HEK293 (cell line): ENCODE data around the gene CAB39L.

ENCODE experiments used
- CTCF ChIA-PET: fragments of 350-600 bp; formaldehyde crosslinking; extraction: SDS; loops from one replicate; lab custom pipeline; 2021; ENCODE audit warnings: antibody characterized with exemption; lab: Yijun Ruan, JAX
- POLR2A ChIA-PET: fragments of 300-600 bp; formaldehyde crosslinking; extraction: SDS; loops from one replicate; lab custom pipeline; 2020; ENCODE audit warnings: antibody characterized with exemption, inconsistent platforms; lab: Yijun Ruan, JAX
- H3K27ac ChIP-seq: fragments of 200-500 bp; sonication (Bioruptor generic); 2 replicates; pipeline ENCODE4 v1.5.1; 2014; ENCODE audit warnings: low read depth, low read length, control low read depth, inconsistent platforms; ENCODE audit errors: extremely low read depth
- H3K36me3 ChIP-seq, 2 experiments: fragments of 200-500 bp in 1 of 2; sonication (Bioruptor generic) in 1 of 2; 1 replicate in 1 of 2; 2 replicates in 1 of 2; pipeline ENCODE4 v1.5.1; 2014 to 2017; ENCODE audit warnings: inconsistent platforms in 2 of 2, low read length in 2 of 2; ENCODE audit not compliant: control insufficient read depth in 2 of 2, insufficient read depth in 1 of 2
- H3K4me1 ChIP-seq: fragments of 200-500 bp; sonication (Bioruptor generic); 2 replicates; pipeline ENCODE4 v1.5.1; 2014; ENCODE audit warnings: mild to moderate bottlenecking, low read length, inconsistent platforms; ENCODE audit not compliant: control insufficient read depth, insufficient read depth
- H3K4me3 ChIP-seq: 2 replicates; pipeline ENCODE4 v1.5.1; 2011; ENCODE audit warnings: low read depth, mild to moderate bottlenecking, control low read depth, low read length, moderate library complexity
- H3K9me3 ChIP-seq: fragments of 200-500 bp; sonication (Bioruptor generic); 2 replicates; pipeline ENCODE4 v1.5.1; 2014; ENCODE audit warnings: low read depth, low read length, inconsistent platforms; ENCODE audit not compliant: control insufficient read depth, insufficient read depth
- KLF10 ChIP-seq: fragments of 450-650 bp; IDR thresholded peaks from 2 replicates; pipeline ENCODE4 v1.5.1; 2018; ENCODE audit warnings: missing biosample characterization, mild to moderate bottlenecking, missing genetic modification characterization
- KLF9 ChIP-seq: fragments of 450-650 bp; formaldehyde crosslinking; IDR thresholded peaks from 2 replicates; pipeline ENCODE4 v1.5.1; 2016; ENCODE audit warnings: missing biosample characterization, missing genetic modification characterization, low read depth
- MZF1 ChIP-seq: fragments of 450-650 bp; formaldehyde crosslinking; IDR thresholded peaks from 2 replicates; pipeline ENCODE4 v1.5.1; 2017; ENCODE audit warnings: missing biosample characterization, missing genetic modification characterization, borderline replicate concordance
- OVOL3 ChIP-seq: fragments of 450-650 bp; formaldehyde crosslinking; IDR thresholded peaks from 2 replicates; pipeline ENCODE4 v1.5.1; 2016; ENCODE audit warnings: missing biosample characterization, missing genetic modification characterization
- PRDM1 ChIP-seq: fragments of 450-650 bp; formaldehyde crosslinking; IDR thresholded peaks from 2 replicates; pipeline ENCODE4; 2016; ENCODE audit warnings: missing biosample characterization, missing genetic modification characterization
- REST ChIP-seq: fragments of 450-650 bp; formaldehyde crosslinking; IDR thresholded peaks from 2 replicates; pipeline ENCODE4 v1.5.1; 2016; ENCODE audit warnings: missing biosample characterization, missing genetic modification characterization
- SCRT2 ChIP-seq: fragments of 450-650 bp; formaldehyde crosslinking; IDR thresholded peaks from 2 replicates; pipeline ENCODE4 v1.5.1; 2016; ENCODE audit warnings: missing biosample characterization, missing genetic modification characterization
- SP2 ChIP-seq: fragments of 450-650 bp; formaldehyde crosslinking; IDR thresholded peaks from 2 replicates; pipeline ENCODE4 v1.5.1; 2016; ENCODE audit warnings: missing biosample characterization, missing genetic modification characterization
- TCF7L2 ChIP-seq: IDR thresholded peaks from 2 replicates; pipeline ENCODE4 v1.6.1; 2011; ENCODE audit warnings: low read depth, mild to moderate bottlenecking, inconsistent platforms, low read length, moderate library complexity, borderline replicate concordance
- WT1 ChIP-seq: fragments of 450-650 bp; formaldehyde crosslinking; IDR thresholded peaks from 2 replicates; pipeline ENCODE4 v1.5.1; 2016; ENCODE audit warnings: missing biosample characterization, missing genetic modification characterization
- ZBTB6 ChIP-seq: fragments of 450-650 bp; formaldehyde crosslinking; IDR thresholded peaks from 2 replicates; pipeline ENCODE4 v1.5.1; 2017; ENCODE audit warnings: missing biosample characterization, missing genetic modification characterization
- ZFP37 ChIP-seq: fragments of 450-650 bp; formaldehyde crosslinking; IDR thresholded peaks from 2 replicates; pipeline ENCODE4 v1.5.1; 2016; ENCODE audit warnings: missing biosample characterization, missing genetic modification characterization
- ZFP41 ChIP-seq: fragments of 450-650 bp; formaldehyde crosslinking; IDR thresholded peaks from 2 replicates; pipeline ENCODE4 v1.5.1; 2016; ENCODE audit warnings: missing biosample characterization, missing genetic modification characterization, borderline replicate concordance
- ZNF121 ChIP-seq: fragments of 450-650 bp; formaldehyde crosslinking; IDR thresholded peaks from 2 replicates; pipeline ENCODE4 v1.5.1; 2016; ENCODE audit warnings: missing biosample characterization, missing genetic modification characterization
- ZNF211 ChIP-seq: fragments of 450-650 bp; formaldehyde crosslinking; IDR thresholded peaks from 2 replicates; pipeline ENCODE4 v1.5.1; 2016; ENCODE audit warnings: low read depth, missing biosample characterization, missing genetic modification characterization
- ZNF366 ChIP-seq: fragments of 450-650 bp; formaldehyde crosslinking; conservative IDR thresholded peaks from 2 replicates; pipeline ENCODE4 v1.5.1; 2016; ENCODE audit warnings: missing biosample characterization, missing genetic modification characterization
- ZNF404 ChIP-seq: fragments of 450-650 bp; formaldehyde crosslinking; IDR thresholded peaks from 2 replicates; pipeline ENCODE4 v1.5.1; 2017; ENCODE audit warnings: missing biosample characterization, missing genetic modification characterization
- ZNF416 ChIP-seq: fragments of 450-650 bp; formaldehyde crosslinking; IDR thresholded peaks from 2 replicates; pipeline ENCODE4 v1.5.1; 2016; ENCODE audit warnings: missing biosample characterization, missing genetic modification characterization
- ZNF423 ChIP-seq: fragments of 450-650 bp; formaldehyde crosslinking; IDR thresholded peaks from 2 replicates; pipeline ENCODE4 v1.5.1; 2016; ENCODE audit warnings: missing biosample characterization, missing genetic modification characterization
- ZNF433 ChIP-seq: fragments of 450-650 bp; formaldehyde crosslinking; IDR thresholded peaks from 2 replicates; pipeline ENCODE4 v1.5.1; 2016; ENCODE audit warnings: missing biosample characterization, missing genetic modification characterization, low read depth
- ZNF473 ChIP-seq: fragments of 450-650 bp; formaldehyde crosslinking; IDR thresholded peaks from 2 replicates; pipeline ENCODE4 v1.5.1; 2017; ENCODE audit warnings: missing biosample characterization, missing genetic modification characterization
- ZNF510 ChIP-seq: fragments of 450-650 bp; formaldehyde crosslinking; IDR thresholded peaks from 2 replicates; pipeline ENCODE4 v1.5.1; 2018; ENCODE audit warnings: mild to moderate bottlenecking, missing genetic modification characterization, missing biosample characterization; ENCODE audit not compliant: insufficient replicate concordance
- ZNF530 ChIP-seq: fragments of 450-650 bp; formaldehyde crosslinking; IDR thresholded peaks from 2 replicates; pipeline ENCODE4 v1.5.1; 2016; ENCODE audit warnings: low read depth, missing biosample characterization, missing genetic modification characterization
- ZNF571 ChIP-seq: fragments of 450-650 bp; formaldehyde crosslinking; IDR thresholded peaks from 2 replicates; pipeline ENCODE4 v1.5.0; 2017; ENCODE audit warnings: missing biosample characterization, missing genetic modification characterization
- ZNF621 ChIP-seq: fragments of 450-650 bp; formaldehyde crosslinking; IDR thresholded peaks from 2 replicates; pipeline ENCODE4 v1.5.1; 2017; ENCODE audit warnings: missing biosample characterization, missing genetic modification characterization
- ZNF626 ChIP-seq: fragments of 450-650 bp; sonication (Bioruptor Pico); formaldehyde crosslinking; IDR thresholded peaks from 2 replicates; pipeline ENCODE4 v1.5.1; 2018; ENCODE audit warnings: missing biosample characterization, missing genetic modification characterization, inconsistent platforms
- ZNF664 ChIP-seq: fragments of 450-650 bp; formaldehyde crosslinking; IDR thresholded peaks from 2 replicates; pipeline ENCODE4 v1.5.1; 2016; ENCODE audit warnings: missing biosample characterization, missing genetic modification characterization
- ZNF76 ChIP-seq: fragments of 450-650 bp; formaldehyde crosslinking; IDR thresholded peaks from 2 replicates; pipeline ENCODE4; 2016; ENCODE audit warnings: low read depth, missing biosample characterization, missing genetic modification characterization, borderline replicate concordance
- ZNF776 ChIP-seq: fragments of 450-650 bp; formaldehyde crosslinking; IDR thresholded peaks from 2 replicates; pipeline ENCODE4 v1.5.0; 2017; ENCODE audit warnings: missing biosample characterization, missing genetic modification characterization, borderline replicate concordance
- TF ChIP-seq, protein P1 (sequence below): fragments of 450-650 bp; IDR thresholded peaks from 2 replicates; pipeline ENCODE4 v1.5.1; 2018; ENCODE audit warnings: missing biosample characterization, missing genetic modification characterization
- TF ChIP-seq, protein P2 (sequence below): fragments of 450-650 bp; formaldehyde crosslinking; IDR thresholded peaks from 2 replicates; pipeline ENCODE4 v1.5.1; 2016; ENCODE audit warnings: missing biosample characterization, missing genetic modification characterization

Gene CAB39L

GRCh38 chr13:49410477-49410876 is 33.4 kb downstream of the CAB39L start:
- TF ChIP-seq, protein P1, sequence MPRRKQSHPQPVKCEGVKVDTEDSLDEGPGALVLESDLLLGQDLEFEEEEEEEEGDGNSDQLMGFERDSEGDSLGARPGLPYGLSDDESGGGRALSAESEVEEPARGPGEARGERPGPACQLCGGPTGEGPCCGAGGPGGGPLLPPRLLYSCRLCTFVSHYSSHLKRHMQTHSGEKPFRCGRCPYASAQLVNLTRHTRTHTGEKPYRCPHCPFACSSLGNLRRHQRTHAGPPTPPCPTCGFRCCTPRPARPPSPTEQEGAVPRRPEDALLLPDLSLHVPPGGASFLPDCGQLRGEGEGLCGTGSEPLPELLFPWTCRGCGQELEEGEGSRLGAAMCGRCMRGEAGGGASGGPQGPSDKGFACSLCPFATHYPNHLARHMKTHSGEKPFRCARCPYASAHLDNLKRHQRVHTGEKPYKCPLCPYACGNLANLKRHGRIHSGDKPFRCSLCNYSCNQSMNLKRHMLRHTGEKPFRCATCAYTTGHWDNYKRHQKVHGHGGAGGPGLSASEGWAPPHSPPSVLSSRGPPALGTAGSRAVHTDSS (tag by site-specific recombination) = no peak
- TF ChIP-seq ZNF366 = no peak
- TF ChIP-seq ZNF423 = no peak
- no peak for TF ChIP-seq ZNF473 (tag by site-specific recombination)
- TF ChIP-seq TCF7L2 = no peak
- TF ChIP-seq SCRT2 (tag by site-specific recombination) = no peak
- no peak for TF ChIP-seq ZNF571 (tag by site-specific recombination)
- TF ChIP-seq ZNF121 (tag by site-specific recombination) = no peak
- TF ChIP-seq, protein P2, sequence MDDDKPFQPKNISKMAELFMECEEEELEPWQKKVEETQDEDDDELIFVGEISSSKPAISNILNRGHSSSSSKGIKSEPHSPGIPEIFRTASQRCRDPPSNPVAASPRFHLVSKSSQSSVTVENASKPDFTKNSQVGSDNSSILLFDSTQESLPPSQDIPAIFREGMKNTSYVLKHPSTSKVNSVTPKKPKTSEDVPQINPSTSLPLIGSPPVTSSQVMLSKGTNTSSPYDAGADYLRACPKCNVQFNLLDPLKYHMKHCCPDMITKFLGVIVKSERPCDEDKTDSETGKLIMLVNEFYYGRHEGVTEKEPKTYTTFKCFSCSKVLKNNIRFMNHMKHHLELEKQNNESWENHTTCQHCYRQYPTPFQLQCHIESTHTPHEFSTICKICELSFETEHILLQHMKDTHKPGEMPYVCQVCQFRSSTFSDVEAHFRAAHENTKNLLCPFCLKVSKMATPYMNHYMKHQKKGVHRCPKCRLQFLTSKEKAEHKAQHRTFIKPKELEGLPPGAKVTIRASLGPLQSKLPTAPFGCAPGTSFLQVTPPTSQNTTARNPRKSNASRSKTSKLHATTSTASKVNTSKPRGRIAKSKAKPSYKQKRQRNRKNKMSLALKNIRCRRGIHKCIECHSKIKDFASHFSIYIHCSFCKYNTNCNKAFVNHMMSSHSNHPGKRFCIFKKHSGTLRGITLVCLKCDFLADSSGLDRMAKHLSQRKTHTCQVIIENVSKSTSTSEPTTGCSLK (tag by site-specific recombination) = no peak
- no peak for TF ChIP-seq ZNF510
- TF ChIP-seq ZBTB6 (tag by site-specific recombination) = no peak
- TF ChIP-seq ZNF621 (tag by site-specific recombination) = no peak
- no peak for TF ChIP-seq REST (tag by site-specific recombination)
- TF ChIP-seq ZNF626 (tag by site-specific recombination) = no peak
- TF ChIP-seq KLF10 (tag by site-specific recombination) = no peak
- TF ChIP-seq ZNF433 (tag by site-specific recombination) = no peak
- TF ChIP-seq ZNF530 (tag by site-specific recombination) = no peak
- no peak for TF ChIP-seq ZNF76 (tag by site-specific recombination)
- Histone ChIP-seq H3K9me3 (no peaks in the 10 kb centered on the region), H3K4me3 (no peak overlapping the region), H3K27ac (no peak overlapping the region), H3K4me1 (no peaks in the 10 kb centered on the region), H3K36me3 (no peaks in the 10 kb centered on the region)
- ChIA-PET CTCF (no interaction called here), POLR2A (no interaction called here)

- ChIA-PET CTCF (no interaction called here), POLR2A (no interaction called here)
- Histone ChIP-seq H3K36me3 (no peaks in the 10 kb centered on the region), H3K9me3 (no peaks in the 10 kb centered on the region), H3K4me1 (no peaks in the 10 kb centered on the region), H3K27ac (no peak overlapping the region), H3K4me3 (no peak overlapping the region)
- TF ChIP-seq ZNF664 (tag by site-specific recombination) (no peak), OVOL3 (tag by site-specific recombination) (no peak), ZNF416 (tag by site-specific recombination) (no peak), ZNF211 (tag by site-specific recombination) (no peak), MZF1 (tag by site-specific recombination) (no peak), PRDM1 (tag by site-specific recombination) (no peak), ZFP37 (tag by site-specific recombination) (no peak), ZNF776 (tag by site-specific recombination) (no peak), KLF9 (no peak), ZNF404 (tag by site-specific recombination) (no peak), WT1 (tag by site-specific recombination) (no peak), SP2 (tag by site-specific recombination) (no peak), ZFP41 (tag by site-specific recombination) (no peak), ZNF423 (no peak)
Observed at GRCh38 chr13:49410006-49410405, 33.9 kb downstream of the CAB39L start.
